ENCODE results near the gene ANKRD40.

The ANKRD40 gene

GRCh38 chr17:50668025-50668837, 39.5 kb downstream of the ANKRD40 start:
- no peak for DNase-seq (ENCODE audit: low spot score)

- DNase-seq (ENCODE audit: low spot score), result no peak
Measured at GRCh38 chr17:50667259-50668024, 40.3 kb downstream of the ANKRD40 start.

GRCh38 chr17:50666316-50666715, 41.4 kb downstream of the ANKRD40 start:
- DNase-seq (ENCODE audit: low spot score), result no peak

GRCh38 chr17:50665838-50666237, 41.9 kb downstream of the ANKRD40 start:
- no peak for DNase-seq (ENCODE audit: low spot score)

- DNase-seq (ENCODE audit: low spot score), result no peak
Measured at GRCh38 chr17:50664788-50665458, 42.8 kb downstream of the ANKRD40 start.

GRCh38 chr17:50663812-50664374, 43.8 kb downstream of the ANKRD40 start:
- no peak for DNase-seq (ENCODE audit: low spot score)

- no peak for DNase-seq (ENCODE audit: low spot score)
Measured at GRCh38 chr17:50662632-50663225, 45.0 kb downstream of the ANKRD40 start.

GRCh38 chr17:50661795-50662391, 45.8 kb downstream of the ANKRD40 start:
- peak; percentile 70 for DNase-seq (ENCODE audit: low spot score)

- no peak for DNase-seq (ENCODE audit: low spot score)
Measured at GRCh38 chr17:50661348-50661747, 46.4 kb downstream of the ANKRD40 start.

GRCh38 chr17:50660887-50661345, 46.8 kb downstream of the ANKRD40 start:
- DNase-seq (ENCODE audit: low spot score), result no peak

GRCh38 chr17:50660042-50660886, 47.5 kb downstream of the ANKRD40 start:
- DNase-seq (ENCODE audit: low spot score), result peak; percentile 69

GRCh38 chr17:50659179-50659578, 48.5 kb downstream of the ANKRD40 start:
- no peak for DNase-seq (ENCODE audit: low spot score)

GRCh38 chr17:50658616-50659015, 49.1 kb downstream of the ANKRD40 start:
- no peak for DNase-seq (ENCODE audit: low spot score)

GRCh38 chr17:50657627-50658026, 50.1 kb downstream of the ANKRD40 start:
- DNase-seq (ENCODE audit: low spot score), result no peak

- no peak for DNase-seq (ENCODE audit: low spot score)
Measured at GRCh38 chr17:50657054-50657453, 50.7 kb downstream of the ANKRD40 start.

- DNase-seq (ENCODE audit: low spot score), result no peak
Measured at GRCh38 chr17:50656509-50656908, 51.2 kb downstream of the ANKRD40 start.

- DNase-seq (ENCODE audit: low spot score), result no peak
Measured at GRCh38 chr17:50653738-50654137, 54.0 kb downstream of the ANKRD40 start.

- DNase-seq (ENCODE audit: low spot score), result no peak
Measured at GRCh38 chr17:50651661-50652060, 56.1 kb downstream of the ANKRD40 start.

GRCh38 chr17:50649042-50649908, 58.4 kb downstream of the ANKRD40 start:
- DNase-seq (ENCODE audit: low spot score), result no peak

GRCh38 chr17:50647187-50647586, 60.5 kb downstream of the ANKRD40 start:
- no peak for DNase-seq (ENCODE audit: low spot score)
